HG03520 (cell line): ENCODE results near the gene METTL23.
"Not testable (repeated sequence)": the region's sequence is repeated elsewhere in the genome, so short reads cannot be mapped to it uniquely, and the experiment has no call there.

Experiments
- ATAC-seq: cut with Tn5 transposase; IDR thresholded peaks from one replicate; pipeline ENCODE4 v1.9.1; 2021; ENCODE audit warnings: mild to moderate bottlenecking, moderate library complexity; ENCODE audit not compliant: unreplicated experiment

The METTL23 gene

GRCh38 chr17:76691379-76692191 lies 35.1 kb upstream of the METTL23 start:
- no peak for ATAC-seq

GRCh38 chr17:76695059-76695831 lies 31.4 kb upstream of the METTL23 start:
- ATAC-seq: no peak

GRCh38 chr17:76696763-76697701 lies 29.6 kb upstream of the METTL23 start:
- no peak for ATAC-seq

- ATAC-seq: no peak
Observed at GRCh38 chr17:76697702-76698465, 28.8 kb upstream of the METTL23 start.

- ATAC-seq: not testable (repeated sequence)
Observed at GRCh38 chr17:76698466-76698977, 28.1 kb upstream of the METTL23 start.

- ATAC-seq: no peak
Observed at GRCh38 chr17:76700270-76700616, 26.4 kb upstream of the METTL23 start.

- ATAC-seq: no peak
Observed at GRCh38 chr17:76700617-76701470, 25.8 kb upstream of the METTL23 start.

- no peak for ATAC-seq
Observed at GRCh38 chr17:76701471-76701967, 25.1 kb upstream of the METTL23 start.

GRCh38 chr17:76702076-76702475 lies 24.6 kb upstream of the METTL23 start:
- ATAC-seq: no peak

- no peak for ATAC-seq
Observed at GRCh38 chr17:76702941-76703637, 23.6 kb upstream of the METTL23 start.

- no peak for ATAC-seq
Observed at GRCh38 chr17:76704805-76705204, 21.8 kb upstream of the METTL23 start.

GRCh38 chr17:76706817-76707216 lies 19.8 kb upstream of the METTL23 start:
- ATAC-seq: no peak

GRCh38 chr17:76707985-76708807 lies 18.4 kb upstream of the METTL23 start:
- ATAC-seq: no peak

- ATAC-seq: no peak
Observed at GRCh38 chr17:76709077-76709950, 17.3 kb upstream of the METTL23 start.

GRCh38 chr17:76709951-76710862 lies 16.4 kb upstream of the METTL23 start:
- not testable (repeated sequence) for ATAC-seq
